Stimulated activated CD4-positive, alpha-beta T cell treated with anti-CD3 and anti-CD28 coated beads, Interleukin-1b, Interleukin-23, amount 100 ng/mL, for 24 hours (primary cell): ENCODE results near the gene TBC1D19.
"Not testable (repeated sequence)": the region's sequence is repeated elsewhere in the genome, so short reads cannot be mapped to it uniquely, and the experiment has no call there.

Experiments
- DNase-seq, 4 experiments: peaks; one replicate each; pipeline ENCODE4 v3.0.0-alpha.2; 2020; ENCODE audit warnings: low read depth in 4 of 4, low spot score in 1 of 4

Gene TBC1D19

DNA sequence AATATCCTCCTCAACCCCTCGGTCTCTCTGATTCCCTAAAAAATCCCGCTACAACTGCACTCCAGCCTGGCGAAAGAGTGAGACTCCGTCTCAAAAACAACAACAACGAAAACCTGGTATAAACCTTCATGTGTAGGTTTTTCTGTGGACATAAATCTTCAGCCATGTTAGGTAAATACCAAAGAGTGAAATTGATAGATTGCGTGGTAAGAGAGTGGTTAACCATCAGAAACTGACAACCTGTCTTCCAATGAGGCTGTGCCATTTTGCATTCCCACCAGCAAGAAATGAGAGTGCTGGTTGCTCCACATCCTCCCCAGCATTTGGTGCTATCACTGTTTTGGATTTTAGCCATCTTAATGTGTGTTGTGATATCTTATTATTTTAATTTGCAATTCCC lies 10.9 kb downstream of the TBC1D19 start:
- DNase-seq: no peak

DNA sequence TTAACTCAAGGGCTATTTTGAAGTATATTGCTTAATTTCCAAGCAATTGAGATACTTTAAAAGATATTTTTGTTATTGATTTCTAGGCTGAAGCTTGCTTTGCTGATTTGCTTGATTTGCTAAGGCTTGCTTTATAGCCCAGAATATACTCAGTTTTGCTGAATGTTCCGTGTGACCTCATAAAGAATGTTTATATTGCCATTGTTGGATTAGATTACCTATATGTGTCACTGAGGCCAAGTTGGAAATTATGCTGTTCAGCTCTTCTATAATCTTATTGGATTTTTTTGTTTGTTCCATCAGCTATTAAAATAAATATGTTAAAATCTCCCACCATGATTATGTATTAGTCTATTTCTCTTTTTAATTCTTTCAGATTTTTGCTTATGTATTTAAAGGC lies 13.0 kb downstream of the TBC1D19 start:
- DNase-seq: no peak

DNA sequence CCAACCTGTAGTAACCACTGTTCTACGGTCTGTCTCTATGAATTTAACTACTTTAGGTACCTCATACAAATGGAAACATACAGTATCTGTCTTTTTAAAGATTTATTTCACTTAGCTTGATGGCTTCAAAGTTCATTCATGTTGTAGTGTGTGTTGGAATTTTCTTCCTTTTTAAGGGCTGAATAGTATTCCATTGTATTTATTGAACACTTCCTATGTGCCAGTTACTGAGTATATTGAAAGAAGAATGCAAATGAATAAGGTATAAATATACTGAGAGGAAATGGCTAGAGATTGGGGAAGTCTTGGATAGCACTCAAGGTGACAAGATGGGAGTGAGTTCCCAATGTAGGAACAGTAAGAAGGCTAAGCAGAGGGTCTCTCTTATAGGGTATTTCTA lies 17.3 kb downstream of the TBC1D19 start:
- no peak for DNase-seq

DNA sequence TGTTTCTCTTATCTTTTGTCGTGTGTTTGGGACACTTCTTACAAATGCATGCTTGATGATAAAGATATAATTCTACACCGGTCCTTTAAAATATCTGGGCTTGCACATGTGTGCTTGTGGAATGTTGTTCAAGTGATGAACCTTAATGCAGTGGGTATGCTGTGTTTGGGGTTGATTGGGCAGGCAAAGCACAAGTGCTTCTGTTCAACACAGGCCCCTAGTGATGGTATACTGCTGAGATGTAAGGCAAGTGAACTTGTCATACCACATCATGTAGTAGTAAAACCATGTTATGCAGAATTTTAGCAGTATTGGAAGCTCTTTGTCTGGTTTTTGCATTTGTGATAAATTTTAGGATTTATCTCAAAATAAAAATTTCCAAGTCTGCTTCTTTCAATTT lies 23.9 kb downstream of the TBC1D19 start:
- DNase-seq: no peak

DNA sequence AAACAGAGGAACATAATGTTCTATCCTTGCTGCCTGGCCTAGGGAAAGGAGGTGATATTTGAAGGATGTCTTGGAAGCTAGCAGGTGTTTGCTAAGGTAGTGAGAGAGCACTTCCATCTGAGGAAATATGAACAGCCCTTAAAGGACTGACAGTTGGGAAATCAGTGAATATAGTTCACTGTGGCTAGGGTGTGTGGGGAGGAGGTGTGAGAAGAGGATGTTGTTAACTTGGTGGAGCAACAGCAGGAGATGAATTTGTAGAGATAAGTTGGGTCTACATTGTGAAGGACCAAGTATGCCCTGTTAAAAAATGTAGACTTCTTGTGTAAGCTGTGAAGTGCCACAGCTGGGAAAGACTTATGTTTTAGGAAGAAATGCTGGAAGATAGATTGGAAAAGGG lies 25.5 kb downstream of the TBC1D19 start:
- no peak for DNase-seq

DNA sequence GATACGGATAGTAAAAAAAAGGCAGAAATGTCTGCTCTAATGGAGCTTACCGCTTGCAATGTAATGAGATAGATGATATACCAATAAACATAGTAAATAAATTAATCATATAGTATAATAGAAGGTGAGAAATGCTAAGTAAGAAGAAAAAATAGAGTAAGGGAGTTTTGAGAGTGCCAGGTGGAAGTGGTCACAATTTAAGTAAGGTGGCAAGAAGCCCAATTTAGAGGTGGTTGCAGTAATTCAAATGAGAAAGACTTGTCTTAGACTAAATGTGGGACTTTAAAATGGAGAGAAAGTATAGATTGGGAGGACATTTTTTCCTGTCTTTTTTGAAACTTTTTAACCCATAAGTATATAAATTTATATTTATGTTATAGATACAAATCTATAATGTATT lies 26.0 kb downstream of the TBC1D19 start:
- DNase-seq: no peak

DNA sequence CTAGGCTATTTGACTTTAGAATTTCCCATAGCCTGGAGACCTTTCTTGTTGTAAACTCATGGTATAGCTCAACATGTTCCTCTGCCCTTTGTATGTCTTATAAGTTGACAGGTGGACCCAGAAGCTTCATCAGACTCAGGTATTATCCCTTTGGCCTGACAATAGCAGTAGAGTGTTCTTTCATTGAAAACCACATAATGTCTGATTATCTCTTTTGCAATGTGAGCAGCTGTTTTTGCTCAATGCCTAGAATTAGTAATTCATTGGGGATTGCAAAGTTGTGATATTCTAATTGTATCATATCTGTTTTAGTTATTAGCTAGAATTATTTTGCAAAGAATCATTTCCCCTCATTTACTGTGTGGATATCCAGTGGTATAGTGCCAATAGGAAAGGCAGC lies 27.5 kb downstream of the TBC1D19 start:
- DNase-seq: no peak

DNA sequence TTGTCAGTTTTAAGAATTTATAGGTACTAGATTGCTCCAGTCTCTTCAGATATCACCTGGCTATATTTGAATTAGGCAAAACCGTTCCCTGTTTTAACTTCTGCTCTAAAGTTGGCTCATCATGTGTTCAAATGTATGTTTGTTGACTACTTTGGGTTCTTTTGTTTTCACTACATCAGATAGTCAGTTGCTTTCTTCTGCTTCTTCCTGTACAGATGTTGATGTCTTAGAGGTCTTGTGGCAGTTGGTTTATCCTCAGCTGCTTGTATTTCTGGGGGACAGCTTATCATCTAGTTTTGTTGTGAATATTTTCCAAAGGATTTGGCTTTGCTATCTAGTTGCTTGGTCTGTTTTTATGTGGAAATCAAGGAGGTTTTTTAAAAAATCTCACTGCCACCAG lies 28.0 kb downstream of the TBC1D19 start:
- no peak for DNase-seq

DNA sequence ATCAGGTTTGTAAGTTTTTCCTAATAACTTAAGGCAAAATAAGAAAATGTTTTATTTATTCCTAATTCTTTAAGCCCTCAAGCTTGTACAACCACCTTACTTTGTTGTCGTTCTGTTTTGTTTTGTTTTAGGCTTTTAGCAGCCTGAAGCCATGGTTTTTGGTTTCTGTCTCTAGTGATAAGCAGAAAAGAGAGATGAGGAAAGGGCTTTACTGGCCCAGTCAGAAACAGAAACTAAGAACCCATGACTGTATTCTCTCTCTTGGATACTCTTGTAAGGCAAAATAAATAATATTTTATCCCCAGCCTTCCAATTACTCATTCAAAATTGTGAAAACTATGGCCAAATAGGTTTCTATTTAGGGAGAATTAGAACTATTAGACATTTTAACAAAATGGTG lies 29.4 kb downstream of the TBC1D19 start:
- no peak for DNase-seq

DNA sequence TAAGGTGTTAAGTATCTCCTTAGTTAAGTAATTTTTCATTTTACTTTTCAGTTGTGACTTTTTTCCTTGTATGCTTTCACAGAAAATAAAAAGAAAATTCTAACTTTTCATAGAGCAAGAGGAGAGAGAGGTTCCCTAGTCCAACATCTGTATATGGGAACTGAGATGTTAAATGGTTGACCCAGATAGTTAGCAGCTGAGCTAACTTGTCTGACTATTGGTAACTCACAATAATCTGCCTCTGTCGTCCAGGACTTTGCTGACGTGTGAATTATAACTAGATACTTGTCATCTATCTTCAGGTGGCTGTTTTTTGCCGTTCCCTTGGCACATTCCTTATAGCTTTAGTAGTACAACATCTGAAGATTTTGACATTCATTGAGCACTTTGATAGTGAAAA lies 29.9 kb downstream of the TBC1D19 start:
- no peak for DNase-seq

DNA sequence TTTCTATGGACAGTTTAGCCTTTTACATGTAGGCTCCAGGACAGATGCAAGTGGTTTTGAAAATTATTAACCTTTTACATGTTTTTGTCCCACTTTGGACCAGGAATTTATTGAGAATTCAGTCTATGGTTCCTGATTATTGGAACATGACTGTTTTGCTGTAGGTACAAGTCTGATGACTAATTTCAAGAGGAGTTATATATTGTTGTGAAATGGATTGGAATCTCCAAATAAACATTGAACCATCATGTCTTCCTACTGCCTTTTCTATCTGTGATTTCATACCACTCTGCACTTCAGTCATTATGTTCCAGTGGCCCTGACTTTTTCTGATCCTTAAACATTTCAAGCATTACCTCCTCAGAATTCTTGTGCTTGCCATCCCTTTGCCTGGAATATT lies 35.9 kb downstream of the TBC1D19 start:
- no peak for DNase-seq

DNA sequence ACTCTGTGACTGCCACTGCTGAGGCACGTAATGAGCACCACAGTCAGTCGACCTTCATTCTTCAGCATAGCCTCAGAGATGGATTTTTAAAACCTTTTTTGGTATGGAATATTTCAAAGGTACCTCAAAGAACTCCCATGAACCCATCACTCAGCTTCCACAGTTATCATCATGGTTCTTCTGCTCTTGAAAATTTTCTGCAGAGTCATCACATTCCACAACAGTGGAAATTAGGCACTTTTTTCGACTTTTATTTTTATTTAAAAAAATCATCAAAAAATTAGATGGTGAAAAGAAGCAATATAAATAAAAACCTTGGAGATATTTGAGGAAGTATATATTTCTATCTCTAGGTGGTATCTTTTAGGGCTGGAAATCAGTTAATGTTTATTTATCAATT lies 37.5 kb downstream of the TBC1D19 start:
- no peak for DNase-seq

DNA sequence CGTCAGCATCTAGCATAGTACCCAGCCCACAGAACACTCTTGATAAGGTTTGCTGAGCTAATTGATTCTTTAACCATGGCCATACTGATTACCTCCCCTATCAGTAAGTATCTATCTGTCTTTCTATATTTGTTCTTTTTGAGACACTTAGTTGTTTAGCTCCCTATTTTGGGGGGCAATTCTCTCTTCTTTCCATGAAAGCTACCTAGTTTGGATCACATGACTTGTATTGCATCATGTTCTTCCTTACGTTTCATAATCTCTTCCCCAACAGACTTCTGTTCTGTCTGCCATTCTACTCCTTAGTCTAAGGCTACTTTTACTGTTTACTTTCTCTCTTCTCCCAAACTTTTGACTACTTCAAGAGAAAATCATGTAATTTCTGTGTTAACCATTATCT lies 39.0 kb downstream of the TBC1D19 start:
- DNase-seq: no peak

DNA sequence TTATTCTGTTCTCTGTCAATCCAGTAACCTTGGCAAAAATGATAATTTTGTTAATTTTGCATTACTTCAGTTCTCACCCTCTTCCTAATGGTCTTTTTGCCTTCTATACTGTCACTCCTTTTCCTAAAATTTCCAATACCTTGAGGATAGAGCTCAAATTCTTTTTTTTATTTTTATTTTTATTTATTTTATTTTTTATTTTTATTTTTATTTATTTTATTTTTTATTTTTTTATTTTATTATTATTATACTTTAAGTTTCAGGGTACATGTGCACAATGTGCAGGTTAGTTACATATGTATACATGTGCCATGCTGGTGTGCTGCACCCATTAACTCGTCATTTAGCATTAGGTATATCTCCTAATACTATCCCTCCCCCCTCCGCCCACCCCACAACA lies 42.8 kb downstream of the TBC1D19 start:
- DNase-seq: not testable (repeated sequence)

DNA sequence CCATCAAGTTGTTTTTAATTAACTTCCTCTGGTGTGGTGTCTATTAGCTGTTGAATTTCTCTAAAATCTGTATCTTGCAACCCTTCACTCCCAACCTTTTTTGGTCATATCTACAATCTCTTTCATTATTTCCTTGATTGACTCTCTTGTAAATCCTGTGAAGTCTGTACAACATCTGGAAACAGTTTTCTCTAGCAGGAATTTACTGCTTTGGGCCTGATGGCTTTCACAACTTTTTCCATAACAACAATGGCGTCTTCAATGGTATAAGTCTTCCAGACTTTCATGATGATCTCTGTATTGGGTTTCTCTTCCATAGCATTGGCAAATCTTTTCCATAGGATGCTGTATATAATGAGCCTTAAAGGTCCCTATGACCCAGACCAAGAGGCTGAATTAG lies 49.0 kb downstream of the TBC1D19 start:
- no peak for DNase-seq

DNA sequence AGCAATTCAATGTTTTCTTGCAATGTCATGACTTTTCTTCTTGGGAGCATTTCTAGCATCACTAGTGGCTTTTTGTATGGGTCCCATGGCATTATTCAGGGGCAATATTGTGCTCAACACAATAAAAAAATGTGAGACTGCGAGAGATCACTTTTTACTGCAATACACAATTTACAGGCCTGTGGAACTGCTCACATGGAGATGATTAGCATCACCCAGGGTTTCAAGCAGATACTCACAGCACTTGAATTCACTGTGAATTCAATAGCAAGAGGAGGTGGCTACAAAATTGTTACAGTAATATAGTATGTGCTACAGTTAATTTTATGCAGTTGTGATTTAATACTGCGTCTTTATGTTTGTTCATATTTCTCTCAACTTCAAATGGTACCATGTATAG lies 50.4 kb downstream of the TBC1D19 start:
- no peak for DNase-seq

DNA sequence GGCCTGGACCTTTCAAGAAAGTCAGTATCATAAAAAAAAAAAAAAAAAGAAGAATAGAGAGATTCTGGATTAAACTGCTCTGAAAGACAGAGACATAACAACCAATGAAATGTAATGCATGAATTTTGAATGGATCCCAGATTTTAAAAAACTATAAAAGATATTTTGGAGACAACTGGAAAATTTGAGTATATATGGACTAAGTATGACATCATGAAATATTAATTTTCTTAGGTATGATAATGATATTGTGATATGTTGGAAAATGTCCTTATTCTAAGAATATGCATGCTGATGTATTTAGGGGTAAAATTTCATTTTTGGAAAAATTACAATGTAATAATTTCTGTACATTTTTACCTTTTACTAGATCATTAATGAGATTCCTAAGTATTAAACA lies 52.6 kb downstream of the TBC1D19 start:
- DNase-seq: no peak

DNA sequence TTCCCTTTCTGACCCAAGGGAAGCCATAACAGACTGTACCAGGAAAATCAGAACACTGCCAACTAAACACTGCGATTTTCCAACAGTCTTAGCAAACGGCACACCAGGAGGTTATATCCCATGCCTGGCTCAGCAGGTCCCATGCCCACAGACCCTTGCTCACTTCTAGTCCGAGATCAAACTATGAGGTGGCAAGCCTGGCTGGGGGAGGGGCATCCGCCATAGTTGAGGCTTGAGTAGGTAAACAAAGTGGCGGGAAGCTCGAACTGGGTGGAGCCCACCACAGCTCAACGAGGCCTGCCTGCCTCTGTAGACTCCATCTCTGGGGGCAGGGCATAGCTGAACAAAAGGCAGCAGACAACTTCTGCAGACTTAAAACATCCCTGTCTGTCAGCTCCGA lies 56.8 kb downstream of the TBC1D19 start:
- DNase-seq: not testable (repeated sequence)

DNA sequence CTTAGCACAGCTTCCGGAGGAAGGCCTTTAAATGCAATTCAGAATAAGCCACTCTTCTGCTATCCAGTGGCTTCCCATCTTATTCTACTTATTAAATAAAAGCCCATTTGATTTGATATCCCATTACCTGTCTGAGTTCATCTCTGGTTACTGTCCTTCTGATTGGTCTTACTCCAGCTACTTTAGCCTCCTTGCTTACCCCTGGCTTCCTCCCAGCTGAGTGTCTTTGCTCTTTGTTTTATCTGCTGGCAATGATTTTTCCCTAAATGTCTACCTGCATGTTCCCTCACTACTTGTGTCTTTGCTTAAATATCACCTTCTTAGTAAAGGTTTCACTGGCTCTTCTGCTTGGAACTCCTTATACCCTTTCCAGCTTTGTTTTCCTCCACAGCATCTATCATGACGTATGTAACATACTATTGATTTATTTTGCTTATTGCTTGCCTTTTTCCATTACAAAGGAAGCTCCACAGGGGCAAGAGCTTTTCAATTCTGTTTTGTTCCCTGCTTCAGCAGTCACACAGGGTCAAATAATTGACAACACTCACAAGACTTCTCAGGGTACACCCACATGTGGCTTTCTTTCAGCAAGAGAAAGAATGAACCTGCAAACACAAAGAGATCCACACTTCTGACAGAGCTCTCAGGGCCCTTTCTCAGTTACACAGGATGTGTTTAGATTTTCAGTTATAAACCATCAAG lies 63.8 kb downstream of the TBC1D19 start:
- no peak for DNase-seq

DNA sequence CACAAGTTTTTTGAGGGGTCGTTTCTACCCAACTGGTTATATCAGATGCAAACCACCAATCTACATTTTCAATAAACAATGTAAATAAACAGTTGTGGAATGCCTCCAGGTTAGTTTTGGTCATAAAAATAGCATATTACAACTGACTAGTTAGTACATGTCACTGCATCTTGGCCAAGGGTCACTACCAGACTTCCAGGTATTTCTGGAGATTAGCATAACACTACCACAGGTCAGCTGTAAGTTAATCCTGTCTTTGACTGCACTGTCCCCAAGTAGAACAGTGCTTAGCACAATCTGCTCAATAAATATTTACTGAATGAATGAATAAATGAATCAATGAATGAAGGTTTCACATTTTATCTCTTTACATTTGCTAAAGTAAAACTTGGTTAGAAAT lies 64.4 kb downstream of the TBC1D19 start:
- DNase-seq: no peak

DNA sequence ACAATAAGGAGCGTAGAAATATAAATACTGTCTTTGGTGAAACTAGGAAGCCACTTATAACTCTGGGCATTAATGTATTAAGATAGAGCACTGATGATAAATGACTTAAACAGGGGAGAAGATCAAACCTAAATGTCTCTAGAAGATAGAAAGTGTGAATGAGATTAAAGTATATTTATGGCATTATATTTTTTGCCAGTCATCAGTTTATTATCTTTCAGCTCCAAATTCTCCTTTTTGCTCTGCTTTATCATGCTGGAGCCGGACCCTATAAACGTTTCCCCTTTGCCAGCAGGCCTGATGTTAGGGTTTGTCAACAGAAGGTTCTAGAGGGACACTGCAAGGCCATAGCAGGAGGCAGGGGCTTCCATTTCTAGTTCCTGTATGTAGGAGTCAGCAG lies 76.4 kb downstream of the TBC1D19 start:
- no peak for DNase-seq

DNA sequence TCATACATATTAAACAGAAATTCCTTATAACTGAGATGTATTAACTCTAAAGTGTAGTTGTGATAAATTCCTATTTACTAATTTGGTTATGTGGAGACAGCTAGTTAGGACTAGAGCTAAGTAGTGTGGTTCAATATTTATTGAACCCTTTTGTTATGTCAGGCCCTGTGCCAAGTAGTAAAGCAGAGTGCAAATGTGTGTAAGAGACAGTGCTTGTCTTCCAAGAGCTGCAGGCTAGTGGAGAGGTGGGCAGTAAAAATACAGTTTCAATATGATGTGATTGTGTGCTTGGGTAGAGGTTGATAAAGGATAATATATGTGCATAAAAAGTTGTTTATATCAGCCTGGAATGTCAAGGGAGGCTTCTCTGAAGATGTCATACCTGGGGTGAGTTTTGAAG lies 80.0 kb downstream of the TBC1D19 start:
- DNase-seq: no peak

DNA sequence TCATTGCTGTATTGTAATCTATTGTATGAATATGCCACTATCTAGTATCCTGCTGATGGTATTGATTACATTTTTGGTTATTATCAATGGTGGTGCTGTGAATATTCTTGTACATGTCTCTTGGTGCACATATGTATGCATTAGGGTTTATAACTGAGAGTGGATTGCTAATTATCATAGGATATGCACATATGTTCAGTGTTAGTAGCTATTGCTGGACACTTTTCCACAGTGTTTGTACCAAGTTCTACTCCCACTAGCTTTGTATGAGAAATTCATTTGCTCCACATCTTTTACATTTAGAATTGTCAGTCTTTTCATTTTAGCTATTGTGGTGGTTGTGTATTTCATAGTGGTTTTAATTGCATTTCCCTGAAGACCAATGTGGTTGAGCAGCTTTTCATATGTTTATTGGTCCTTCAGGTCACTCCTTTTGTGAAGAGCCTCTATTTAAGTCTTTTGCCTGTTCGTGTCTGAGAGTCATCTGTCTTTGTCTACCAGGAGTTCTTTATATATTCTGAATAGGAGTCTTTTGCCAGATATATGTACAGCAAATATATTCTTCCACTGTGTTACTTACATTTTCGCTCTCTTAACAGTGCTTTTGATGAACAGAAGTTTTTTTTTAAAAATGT lies 87.1 kb downstream of the TBC1D19 start:
- no peak for DNase-seq
